Activated B cell treated with CpG ODN at 0.5 μM for 24 hours (primary cell): Measurements from ENCODE around the gene SH3PXD2A. TPM values are rescaled to one million over a fixed set of nuclear protein-coding genes. Genes with fewer than 3 reads are reported as not detected.

Source experiments
- ATAC-seq: fragments of 200-7000 bp; cut with Tn5 transposase; one replicate; pipeline ENCODE4 v1.10.0; 2021; ENCODE audit warnings: low read depth, mild to moderate bottlenecking, moderate library complexity
- CTCF ChIA-PET: fragments of 350-600 bp; sonication (Branson Sonifier 250); formaldehyde crosslinking; loops from one replicate; lab custom pipeline; 2021; ENCODE audit warnings: antibody characterized with exemption; lab: Charles Lee
- POLR2A ChIA-PET: fragments of 350-600 bp; sonication (Branson Sonifier 250); formaldehyde crosslinking; loops from one replicate; lab custom pipeline; 2021; ENCODE audit warnings: antibody characterized with exemption; lab: Charles Lee
- DNase-seq: peaks from one replicate; pipeline ENCODE4 v3.0.0; 2022
- H3K27ac Mint-ChIP-seq: one replicate; pipeline ENCODE4 v1.8.0; 2020; ENCODE audit warnings: mixed read lengths
- H3K27me3 Mint-ChIP-seq: one replicate; pipeline ENCODE4 v1.8.0; 2021; ENCODE audit warnings: mixed read lengths
- H3K36me3 Mint-ChIP-seq: one replicate; pipeline ENCODE4 v1.8.0; 2021; ENCODE audit warnings: low read depth, mixed read lengths
- H3K4me1 Mint-ChIP-seq: one replicate; pipeline ENCODE4 v1.8.0; 2021; ENCODE audit warnings: mixed read lengths
- H3K4me3 Mint-ChIP-seq: one replicate; pipeline ENCODE4 v1.8.0; 2020; ENCODE audit warnings: mild to moderate bottlenecking, mixed read lengths
- H3K9me3 Mint-ChIP-seq: one replicate; pipeline ENCODE4 v1.8.0; 2020; ENCODE audit warnings: mixed read lengths
- intact Hi-C: fragments of 100-400 bp; cut with micrococcal nuclease; formaldehyde crosslinking; loops from one replicate; pipeline ENCODE4 v1.15.1; 2024
- total RNA-seq: library from RNA; stranded (reverse); gene quantifications from 2 replicates; pipeline ENCODE4 v1.2.3, GENCODE V29; 2022
- TF ChIP-seq, protein P1 (sequence below): fragments of 200-600 bp; IDR thresholded peaks from one replicate; pipeline ENCODE4 v1.8.0; 2022; ENCODE audit warnings: antibody characterized with exemption, mild to moderate bottlenecking

Gene SH3PXD2A
- total RNA-seq, 1 donor from 2014 or later: 18.2 TPM

DNA sequence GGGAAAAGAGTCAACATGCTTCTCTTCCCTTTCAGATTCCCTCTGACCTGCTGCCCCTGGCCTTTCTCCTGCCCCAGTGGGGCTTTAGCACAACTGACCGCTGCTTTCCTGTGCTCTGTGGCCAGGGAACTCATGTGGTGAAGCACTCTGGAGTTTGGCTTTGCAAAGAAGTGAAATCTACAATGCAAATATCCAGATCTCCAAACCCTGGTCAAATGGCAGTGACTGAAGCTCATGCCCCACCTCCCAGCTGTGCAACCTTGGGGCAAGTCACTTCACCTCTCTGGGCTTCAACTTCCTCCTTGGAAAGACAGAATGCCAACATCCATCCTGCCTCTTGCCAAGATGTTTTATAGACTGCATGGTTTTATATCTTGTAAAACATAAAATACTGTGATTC lies 204.0 kb downstream of the SH3PXD2A start:
- Mint-ChIP-seq H3K27ac (no peak overlapping the region), H3K36me3 (peaks cover 10% of the 10 kb centered on the region), H3K4me3 (no peak overlapping the region), H3K9me3 (no peaks in the 10 kb centered on the region), H3K4me1 (no peaks in the 10 kb centered on the region), H3K27me3 (no peaks in the 10 kb centered on the region)
- CTCF ChIA-PET: no interaction called here
- TF ChIP-seq, protein P1, sequence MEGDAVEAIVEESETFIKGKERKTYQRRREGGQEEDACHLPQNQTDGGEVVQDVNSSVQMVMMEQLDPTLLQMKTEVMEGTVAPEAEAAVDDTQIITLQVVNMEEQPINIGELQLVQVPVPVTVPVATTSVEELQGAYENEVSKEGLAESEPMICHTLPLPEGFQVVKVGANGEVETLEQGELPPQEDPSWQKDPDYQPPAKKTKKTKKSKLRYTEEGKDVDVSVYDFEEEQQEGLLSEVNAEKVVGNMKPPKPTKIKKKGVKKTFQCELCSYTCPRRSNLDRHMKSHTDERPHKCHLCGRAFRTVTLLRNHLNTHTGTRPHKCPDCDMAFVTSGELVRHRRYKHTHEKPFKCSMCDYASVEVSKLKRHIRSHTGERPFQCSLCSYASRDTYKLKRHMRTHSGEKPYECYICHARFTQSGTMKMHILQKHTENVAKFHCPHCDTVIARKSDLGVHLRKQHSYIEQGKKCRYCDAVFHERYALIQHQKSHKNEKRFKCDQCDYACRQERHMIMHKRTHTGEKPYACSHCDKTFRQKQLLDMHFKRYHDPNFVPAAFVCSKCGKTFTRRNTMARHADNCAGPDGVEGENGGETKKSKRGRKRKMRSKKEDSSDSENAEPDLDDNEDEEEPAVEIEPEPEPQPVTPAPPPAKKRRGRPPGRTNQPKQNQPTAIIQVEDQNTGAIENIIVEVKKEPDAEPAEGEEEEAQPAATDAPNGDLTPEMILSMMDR: no peak
- POLR2A ChIA-PET: no interaction called here
- ATAC-seq: no peak
- intact Hi-C loops: no loop called here
- no peak for DNase-seq

DNA sequence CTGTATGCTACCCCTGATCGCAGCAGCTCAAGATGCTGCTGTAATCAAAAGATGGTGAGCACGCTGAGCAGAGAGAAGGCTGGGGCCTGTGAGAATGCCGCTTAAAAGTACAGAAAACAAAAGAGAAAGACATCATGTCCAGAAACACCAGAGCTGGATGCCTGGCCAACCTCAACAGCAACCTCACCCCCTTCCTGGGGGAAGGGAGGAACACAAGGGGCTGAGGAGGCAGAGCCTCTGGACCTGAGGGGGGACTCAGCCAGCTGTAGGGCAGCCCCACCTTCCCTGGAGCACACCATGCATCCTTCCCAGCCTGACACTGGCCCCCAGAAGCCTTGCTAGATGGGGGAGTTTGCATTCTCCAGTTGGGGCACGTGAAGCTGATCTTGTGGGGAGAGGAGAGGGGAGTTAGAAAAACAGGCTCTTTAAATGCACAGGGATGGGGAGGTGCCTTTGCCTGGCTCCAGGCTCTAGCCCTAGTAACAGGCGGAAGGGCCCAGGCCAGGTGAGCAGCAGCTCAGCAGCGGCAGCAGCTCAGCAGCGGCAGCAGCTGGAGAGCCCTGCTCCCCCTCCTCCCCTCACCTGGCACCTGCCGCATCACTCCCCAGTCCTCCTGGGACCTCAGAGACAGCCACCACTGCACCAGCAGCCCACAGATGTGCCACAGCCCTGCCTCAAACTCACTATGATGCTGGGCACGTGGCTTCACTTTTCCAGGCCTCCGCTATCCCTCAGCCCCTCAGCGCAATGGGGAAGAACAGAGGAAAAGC lies 205.5 kb downstream of the SH3PXD2A start:
- DNase-seq (no peak), ATAC-seq (no peak)
- Mint-ChIP-seq H3K4me3 (no peak overlapping the region), H3K27ac (no peak overlapping the region), H3K27me3 (no peaks in the 10 kb centered on the region), H3K36me3 (no peaks in the 10 kb centered on the region), H3K9me3 (no peaks in the 10 kb centered on the region), H3K4me1 (no peaks in the 10 kb centered on the region)
- TF ChIP-seq, protein P1: no peak
- intact Hi-C loops: no loop called here
- ChIA-PET CTCF (interaction anchor here (1.3 kb wide), 1 partner anchor 65 kb away, joined by 3 read pairs; no protein-coding TSS in a partner anchor), POLR2A (interaction anchor here (0.6 kb wide), 1 partner anchor 540 kb away, joined by 8 read pairs; no protein-coding TSS in a partner anchor)

DNA sequence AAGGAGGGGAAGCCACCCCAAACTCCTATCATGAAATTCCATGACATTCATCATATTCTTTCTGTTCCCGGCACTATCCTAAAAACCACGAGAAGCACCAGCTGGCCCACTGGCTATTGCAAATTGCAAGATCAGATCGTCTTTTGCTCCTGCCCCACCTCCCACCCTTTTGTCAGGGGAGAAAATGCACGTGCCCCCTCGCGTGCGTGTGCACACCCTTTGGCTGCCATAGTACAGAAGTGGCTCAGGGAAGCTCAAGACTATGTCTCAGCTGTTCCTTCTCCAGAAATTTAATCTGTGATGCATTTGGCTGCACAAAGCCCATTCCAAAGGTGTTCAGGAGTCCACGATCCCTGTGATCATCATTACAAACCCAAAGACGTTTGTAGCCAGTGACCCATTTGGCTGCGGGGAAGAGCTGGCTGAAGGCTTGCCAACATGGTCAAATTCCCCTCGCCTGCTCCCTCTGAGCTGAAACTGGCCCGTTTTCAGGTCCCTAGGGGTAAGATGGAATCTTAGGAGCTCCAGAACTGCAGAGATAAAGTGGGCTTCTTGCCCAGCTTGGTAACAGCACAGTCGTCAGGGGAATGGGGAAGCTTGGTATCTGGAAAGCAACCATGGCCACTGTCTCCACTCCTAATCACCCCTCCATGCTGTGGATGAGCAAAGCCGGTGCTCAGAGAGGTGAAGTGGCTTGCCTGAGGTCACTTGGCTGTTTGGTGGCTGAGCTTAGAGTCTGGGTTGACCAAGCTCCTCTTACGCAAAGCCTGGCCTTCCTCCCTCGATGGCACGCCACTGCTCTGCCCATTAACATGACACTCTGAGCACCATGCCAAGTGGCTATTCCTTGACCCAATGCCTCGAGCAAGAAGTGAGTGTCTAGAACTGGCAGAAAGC lies 206.5 kb downstream of the SH3PXD2A start:
- no peak overlapping the region for H3K4me3 Mint-ChIP-seq
- ATAC-seq (no peak), DNase-seq (no peak)
- H3K4me1 Mint-ChIP-seq: no peaks in the 10 kb centered on the region
- no peak overlapping the region for H3K27ac Mint-ChIP-seq
- ChIA-PET POLR2A (interaction anchor here (0.6 kb wide), 1 partner anchor 541 kb away, joined by 8 read pairs; no protein-coding TSS in a partner anchor), CTCF (interaction anchor here (1.3 kb wide), 1 partner anchor 64 kb away, joined by 3 read pairs; no protein-coding TSS in a partner anchor)
- TF ChIP-seq, protein P1: no peak
- no peaks in the 10 kb centered on the region for H3K36me3 Mint-ChIP-seq
- intact Hi-C loops: no loop called here
- H3K9me3 Mint-ChIP-seq: no peaks in the 10 kb centered on the region
- H3K27me3 Mint-ChIP-seq: no peaks in the 10 kb centered on the region

DNA sequence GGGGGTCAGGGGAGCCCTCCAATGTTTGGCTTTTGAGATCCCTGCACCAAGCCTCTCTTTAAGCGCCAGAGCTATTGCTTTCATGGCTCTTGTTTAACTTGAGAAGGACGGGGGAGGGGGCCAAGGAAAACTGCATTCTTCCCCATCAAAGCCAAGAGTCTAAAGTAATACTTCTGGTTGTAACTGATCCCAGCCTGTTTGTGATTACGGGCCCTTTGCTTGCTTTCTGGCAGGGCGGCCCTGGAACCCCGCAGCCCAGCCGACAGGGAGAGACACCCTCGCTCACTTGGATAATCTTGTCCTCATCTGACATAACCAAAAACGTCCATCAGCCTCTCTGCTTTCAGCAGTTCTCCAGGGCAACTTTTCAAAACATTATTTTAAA lies 207.1 kb downstream of the SH3PXD2A start:
- CTCF ChIA-PET: no interaction called here
- intact Hi-C loops: no loop called here
- DNase-seq (no peak), ATAC-seq (no peak)
- H3K27me3 Mint-ChIP-seq: no peaks in the 10 kb centered on the region
- no peak overlapping the region for H3K27ac Mint-ChIP-seq
- TF ChIP-seq, protein P1: no peak
- H3K4me3 Mint-ChIP-seq: no peak overlapping the region
- H3K9me3 Mint-ChIP-seq: no peaks in the 10 kb centered on the region
- no peaks in the 10 kb centered on the region for H3K4me1 Mint-ChIP-seq
- no peaks in the 10 kb centered on the region for H3K36me3 Mint-ChIP-seq
- POLR2A ChIA-PET: no interaction called here

DNA sequence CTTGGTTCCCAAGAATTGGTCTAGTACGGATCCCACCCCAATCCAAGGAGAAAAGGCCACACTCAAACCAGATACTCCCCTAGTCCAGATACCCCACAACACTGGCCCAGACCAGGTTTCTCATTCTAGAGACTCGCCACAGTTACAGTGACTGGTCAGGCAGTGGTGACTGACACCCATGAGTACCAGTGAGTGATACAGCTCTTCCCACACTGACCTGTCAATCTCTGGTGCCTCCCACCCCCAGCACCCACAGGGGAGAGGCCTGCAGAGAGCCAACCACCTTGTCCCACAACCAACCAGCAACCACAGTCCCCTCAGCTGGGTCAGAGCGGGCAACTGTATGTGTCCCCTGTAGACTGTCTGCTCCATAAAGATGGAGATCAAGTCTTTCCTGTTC lies 209.1 kb downstream of the SH3PXD2A start:
- Mint-ChIP-seq H3K36me3 (no peaks in the 10 kb centered on the region), H3K27me3 (no peaks in the 10 kb centered on the region), H3K4me3 (no peak overlapping the region), H3K4me1 (no peaks in the 10 kb centered on the region), H3K9me3 (no peaks in the 10 kb centered on the region), H3K27ac (no peak overlapping the region)
- intact Hi-C loops: no loop called here
- TF ChIP-seq, protein P1: no peak
- no peak for ATAC-seq
- no peak for DNase-seq
- CTCF ChIA-PET: no interaction called here
- POLR2A ChIA-PET: no interaction called here
